PC-9 (cell line): ENCODE measurements around the gene UPK2. TPM values are rescaled to one million over a fixed set of nuclear protein-coding genes. Genes with fewer than 3 reads are reported as not detected.

ENCODE experiments used
- BruUV-seq: library from RNA; stranded (reverse); fragments of 400-500 nt; replicated peaks from 2 replicates; lab custom pipeline; 2021; lab: Mats Ljungman, UMichigan
- CTCF ChIA-PET: fragments of 300-600 bp; sonication (Branson Sonifier 250); formaldehyde crosslinking; loops from one replicate; lab custom pipeline; 2022; ENCODE audit warnings: antibody characterized with exemption; lab: Charles Lee
- POLR2A ChIA-PET: fragments of 300-600 bp; sonication (Branson Sonifier 250); formaldehyde crosslinking; loops from one replicate; lab custom pipeline; 2022; ENCODE audit warnings: antibody characterized with exemption; ENCODE audit not compliant: unreplicated experiment; lab: Charles Lee
- DNase-seq, 2 experiments: peaks; one replicate each; pipeline versions ENCODE4 v3.0.0 to v3.0.0-alpha.2; 2015 to 2022; ENCODE audit warnings: mixed read lengths in 1 of 2
- H2AFZ ChIP-seq: fragments of 200-600 bp; sonication (generic); 2 replicates; pipeline ENCODE4 v1.8.1; 2017; ENCODE audit warnings: antibody characterized with exemption
- H3F3A ChIP-seq: fragments of 200-600 bp; sonication (generic); 2 replicates; pipeline ENCODE4 v1.8.1; 2017; ENCODE audit warnings: antibody characterized with exemption, mild to moderate bottlenecking, low read depth; ENCODE audit not compliant: insufficient read depth
- H3K27ac ChIP-seq: fragments of 200-600 bp; sonication (generic); 2 replicates; pipeline ENCODE4 v1.6.1; 2016; ENCODE audit warnings: mixed run types
- H3K27me3 ChIP-seq: fragments of 200-600 bp; sonication (generic); 2 replicates; pipeline ENCODE4 v1.6.1; 2016; ENCODE audit warnings: low read depth, mixed run types; ENCODE audit not compliant: insufficient read depth
- H3K36me3 ChIP-seq: fragments of 200-600 bp; sonication (generic); 2 replicates; pipeline ENCODE4 v1.6.1; 2016; ENCODE audit warnings: low read depth, mixed run types
- H3K4me1 ChIP-seq: fragments of 200-600 bp; sonication (generic); replicated peaks from 2 replicates; pipeline ENCODE4 v1.6.1; 2016; ENCODE audit warnings: mixed run types; ENCODE audit not compliant: insufficient read depth
- H3K4me2 ChIP-seq: fragments of 200-600 bp; sonication (generic); 2 replicates; pipeline ENCODE4 v1.6.1; 2017; ENCODE audit warnings: mixed run types
- H3K4me3 ChIP-seq: fragments of 200-600 bp; sonication (generic); 2 replicates; pipeline ENCODE4 v1.6.1; 2016; ENCODE audit warnings: mixed run types
- H3K79me2 ChIP-seq: fragments of 200-600 bp; sonication (generic); 2 replicates; pipeline ENCODE4 v1.6.1; 2017; ENCODE audit warnings: low read depth, mixed run types
- H3K9me2 ChIP-seq: fragments of 200-600 bp; sonication (generic); 2 replicates; pipeline ENCODE4 v1.8.1; 2017; ENCODE audit warnings: mild to moderate bottlenecking; ENCODE audit not compliant: insufficient read depth
- H3K9me3 ChIP-seq: fragments of 200-600 bp; sonication (generic); 2 replicates; pipeline ENCODE4 v1.8.1; 2016; ENCODE audit warnings: low read depth; ENCODE audit not compliant: insufficient read depth
- H4K20me1 ChIP-seq: fragments of 200-600 bp; sonication (generic); 2 replicates; pipeline ENCODE4 v1.8.1; 2017; ENCODE audit not compliant: insufficient read depth
- EZH2 ChIP-seq: fragments of 200-600 bp; sonication (generic); IDR thresholded peaks from 2 replicates; pipeline ENCODE4 v1.8.0; 2017; ENCODE audit warnings: antibody characterized with exemption, low read depth
- intact Hi-C: fragments of 100-400 bp; cut with micrococcal nuclease; formaldehyde crosslinking; loops from one replicate; pipeline ENCODE4 v1.10.0; 2022; ENCODE audit not compliant: unreplicated experiment
- total RNA-seq: library from RNA; stranded (reverse); gene quantifications from 2 replicates; pipeline ENCODE4 v1.2.3, GENCODE V29; 2021
- TF ChIP-seq, protein P1 (sequence below): fragments of 200-600 bp; sonication (generic); conservative IDR thresholded peaks from 2 replicates; pipeline ENCODE4 v1.6.1; 2017; ENCODE audit warnings: mixed run types, antibody characterized with exemption, mild to moderate bottlenecking, moderate library complexity

Gene UPK2
- total RNA-seq, 1 experiment from 2014 or later = 17.1 TPM

DNA sequence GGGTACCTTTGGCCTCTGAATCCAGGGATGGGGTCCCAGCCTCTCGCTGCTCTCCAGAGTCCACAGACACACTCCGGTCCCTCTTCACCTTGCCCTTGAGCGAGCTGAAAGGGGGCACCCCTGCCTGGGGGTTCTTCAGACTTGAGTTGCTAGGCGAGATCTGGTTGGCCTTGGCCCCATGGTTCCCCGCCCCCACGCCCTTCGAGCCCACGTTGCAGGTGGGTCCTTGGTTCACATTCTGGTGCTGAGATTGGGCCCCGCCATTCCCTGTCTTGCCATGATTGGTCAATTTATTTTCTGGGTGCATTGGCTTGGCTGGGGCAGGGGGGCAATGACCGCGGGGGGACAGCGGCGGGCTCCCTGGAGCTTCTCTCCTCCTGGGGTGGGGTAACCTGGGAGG lies 47.8 kb upstream of the UPK2 start:
- intact Hi-C loops = loop anchor here (5.0 kb wide), 2 partner anchors 194 to 564 kb away; partner anchors contain the start of gene DPAGT1

DNA sequence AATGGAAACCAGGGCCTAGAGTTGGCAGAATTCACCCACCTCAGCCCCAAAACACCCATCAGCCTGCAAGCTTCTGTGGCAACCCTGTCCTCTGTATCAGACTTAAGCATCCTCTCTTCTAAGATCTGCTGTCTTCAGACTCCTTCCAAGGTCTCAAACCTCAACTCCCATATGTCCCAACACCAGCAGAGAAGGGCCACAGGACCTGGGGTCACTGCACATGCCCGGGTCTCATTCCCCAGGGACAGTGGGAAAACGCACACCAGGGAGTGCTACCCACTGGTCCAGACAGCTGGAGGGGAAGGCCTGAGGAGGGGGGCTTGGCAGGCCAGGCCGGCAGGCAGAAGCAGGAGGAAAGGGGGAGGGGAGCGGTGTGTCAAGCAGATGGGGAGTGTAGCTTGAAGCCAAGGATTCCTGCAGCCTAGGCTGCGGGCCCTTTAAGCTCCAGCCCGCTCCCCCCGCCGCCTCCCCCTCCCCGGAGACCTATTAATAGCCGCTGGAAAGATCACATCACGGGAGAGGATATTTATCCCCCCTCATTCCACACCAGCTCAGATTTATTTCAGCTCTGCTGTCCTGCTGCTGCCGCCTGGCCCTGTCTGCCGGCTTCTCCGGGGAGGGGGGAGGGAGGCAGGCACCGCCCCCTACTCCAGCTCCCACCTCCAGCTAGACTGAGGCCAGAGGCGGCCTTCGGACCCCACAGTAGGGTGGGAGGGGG lies 47.0 kb upstream of the UPK2 start:
- H3K36me3 ChIP-seq = peaks cover 28% of the 10 kb centered on the region
- no peaks in the 10 kb centered on the region for H3K9me3 ChIP-seq
- ChIA-PET POLR2A (interaction anchor here (0.6 to 1.8 kb wide), 8 partner anchors 10 to 408 kb away, joined by 3 to 39 read pairs (median 17); partner anchors contain the start of genes BCL9L and MCAM), CTCF (interaction anchor here (0.6 to 2.6 kb wide), 7 partner anchors 14 to 212 kb away, joined by 4 to 10 read pairs (median 6); partner anchors contain the start of genes BCL9L and HINFP)
- H3K79me2 ChIP-seq = peaks cover 85% of the 10 kb centered on the region
- H3K4me3 ChIP-seq = peak overlapping the region; percentile 61
- H3K4me1 ChIP-seq = peaks cover 66% of the 10 kb centered on the region
- peak overlapping the region; percentile 96 for H3K27ac ChIP-seq
- peaks cover 74% of the 10 kb centered on the region for H3F3A ChIP-seq
- H4K20me1 ChIP-seq = peaks cover 25% of the 10 kb centered on the region
- BruUV-seq = no TSS peak
- no peaks in the 10 kb centered on the region for H3K27me3 ChIP-seq
- peak; percentile 59 to 61 for DNase-seq
- no peak overlapping the region for H2AFZ ChIP-seq
- no peak for TF ChIP-seq EZH2
- TF ChIP-seq, protein P1, sequence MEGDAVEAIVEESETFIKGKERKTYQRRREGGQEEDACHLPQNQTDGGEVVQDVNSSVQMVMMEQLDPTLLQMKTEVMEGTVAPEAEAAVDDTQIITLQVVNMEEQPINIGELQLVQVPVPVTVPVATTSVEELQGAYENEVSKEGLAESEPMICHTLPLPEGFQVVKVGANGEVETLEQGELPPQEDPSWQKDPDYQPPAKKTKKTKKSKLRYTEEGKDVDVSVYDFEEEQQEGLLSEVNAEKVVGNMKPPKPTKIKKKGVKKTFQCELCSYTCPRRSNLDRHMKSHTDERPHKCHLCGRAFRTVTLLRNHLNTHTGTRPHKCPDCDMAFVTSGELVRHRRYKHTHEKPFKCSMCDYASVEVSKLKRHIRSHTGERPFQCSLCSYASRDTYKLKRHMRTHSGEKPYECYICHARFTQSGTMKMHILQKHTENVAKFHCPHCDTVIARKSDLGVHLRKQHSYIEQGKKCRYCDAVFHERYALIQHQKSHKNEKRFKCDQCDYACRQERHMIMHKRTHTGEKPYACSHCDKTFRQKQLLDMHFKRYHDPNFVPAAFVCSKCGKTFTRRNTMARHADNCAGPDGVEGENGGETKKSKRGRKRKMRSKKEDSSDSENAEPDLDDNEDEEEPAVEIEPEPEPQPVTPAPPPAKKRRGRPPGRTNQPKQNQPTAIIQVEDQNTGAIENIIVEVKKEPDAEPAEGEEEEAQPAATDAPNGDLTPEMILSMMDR = no peak
- H3K9me2 ChIP-seq = no peaks in the 10 kb centered on the region
- H3K4me2 ChIP-seq = peak overlapping the region; percentile 98
- intact Hi-C loops = loop anchor here (5.0 kb wide), 2 partner anchors 193 to 563 kb away; partner anchors contain the start of gene DPAGT1

More for the DNA sequence above, 47.8 kb upstream of the UPK2 start:
- Histone ChIP-seq H3K27me3 (no peaks in the 10 kb centered on the region), H3F3A (peaks cover 74% of the 10 kb centered on the region), H4K20me1 (peaks cover 33% of the 10 kb centered on the region), H3K9me3 (no peaks in the 10 kb centered on the region), H3K79me2 (peaks cover 87% of the 10 kb centered on the region), H3K4me2 (peak overlapping the region; percentile 98; the same call in 1 of the 2 replicates), H3K4me1 (peaks cover 58% of the 10 kb centered on the region), H3K27ac (no peak overlapping the region), H3K4me3 (no peak overlapping the region), H3K36me3 (peaks cover 36% of the 10 kb centered on the region), H3K9me2 (no peaks in the 10 kb centered on the region), H2AFZ (no peak overlapping the region)
- ChIA-PET CTCF (interaction anchor here (0.9 to 2.6 kb wide), 4 partner anchors 16 to 22 kb away, joined by 4 to 10 read pairs (median 5); partner anchors contain the start of gene BCL9L), POLR2A (interaction anchor here (1.3 kb wide), 1 partner anchor 18 kb away, joined by 25 read pairs; the partner anchor contains the start of gene BCL9L)
- no peak for DNase-seq
- no peak for TF ChIP-seq EZH2
- TF ChIP-seq, protein P1 = no peak
- BruUV-seq = no TSS peak

GRCh38 chr11:118909619-118910308 lies 46.3 kb upstream of the UPK2 start:
- H3F3A ChIP-seq = peaks cover 75% of the 10 kb centered on the region
- POLR2A ChIA-PET = interaction anchor here (0.6 to 1.8 kb wide), 6 partner anchors 8 to 18 kb away, joined by 4 to 39 read pairs (median 10); partner anchors contain the start of gene BCL9L
- H3K4me3 ChIP-seq = peak overlapping the region; percentile 61
- CTCF ChIA-PET = interaction anchor here (0.9 to 2.6 kb wide), 2 partner anchors 16 to 20 kb away, joined by 8 to 10 read pairs; partner anchors contain the start of gene BCL9L
- H3K27ac ChIP-seq = peak overlapping the region; percentile 96
- intact Hi-C loops = loop anchor here (5.0 kb wide), 3 partner anchors 193 to 563 kb away; partner anchors contain the start of genes DPAGT1 and MCAM
- no peaks in the 10 kb centered on the region for H3K9me2 ChIP-seq
- peaks cover 20% of the 10 kb centered on the region for H4K20me1 ChIP-seq
- peak overlapping the region; percentile 98 for H3K4me2 ChIP-seq
- peaks cover 73% of the 10 kb centered on the region for H3K4me1 ChIP-seq
- no peaks in the 10 kb centered on the region for H3K27me3 ChIP-seq
- BruUV-seq = TSS peak; percentile 37
- no peaks in the 10 kb centered on the region for H3K9me3 ChIP-seq
- peaks cover 85% of the 10 kb centered on the region for H3K79me2 ChIP-seq
- peak in 1 of 2 experiments; percentile 36 for DNase-seq
- TF ChIP-seq EZH2 = no peak
- TF ChIP-seq, protein P1 = no peak
- peaks cover 23% of the 10 kb centered on the region for H3K36me3 ChIP-seq
- no peak overlapping the region for H2AFZ ChIP-seq
